Measurements from ENCODE around the gene AKR7A3.

The AKR7A3 gene

DNA sequence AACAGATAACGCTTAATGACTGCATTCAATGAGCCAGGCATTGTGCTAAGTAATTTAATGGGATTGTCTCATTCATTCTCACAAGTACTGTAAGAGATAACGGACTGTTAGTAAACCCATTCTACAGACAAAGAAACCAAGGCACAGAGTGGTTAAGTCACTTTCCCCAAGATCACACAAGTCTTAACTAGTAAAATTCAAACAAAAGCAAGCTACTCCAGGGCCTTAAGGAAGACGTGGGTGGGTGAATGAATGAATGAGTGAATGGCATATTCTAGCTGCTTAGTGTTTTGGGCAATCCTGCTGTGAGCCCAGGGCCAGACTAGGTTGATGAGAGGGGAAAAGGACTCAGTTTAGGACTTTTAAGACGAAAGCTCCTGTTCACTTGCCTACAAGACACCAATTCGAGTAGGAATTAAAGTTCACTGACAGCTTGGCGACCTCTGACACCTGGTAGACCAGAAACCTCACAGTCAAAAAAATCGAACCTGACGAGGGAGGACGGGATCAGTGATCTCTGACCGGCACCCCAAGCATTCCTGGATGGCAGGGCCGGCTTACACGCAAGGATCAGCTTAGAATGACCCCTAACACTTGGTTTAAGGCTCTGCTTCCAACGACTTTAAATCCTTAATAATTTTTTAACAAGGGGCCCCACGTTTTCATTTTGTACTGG lies 37.8 kb downstream of the AKR7A3 start:
- no peak for DNase-seq
- Histone ChIP-seq H3K36me3 (ENCODE audit: control insufficient read depth in 1 of 2, insufficient read depth in 2 of 2, low read length in 2 of 2) (peaks cover 8% of the 10 kb centered on the region in 2 experiments), H3K4me3 (ENCODE audit: low read depth, low read length) (peak overlapping the region; percentile 90), H2BK5ac (ENCODE audit: low read depth, low read length, poor library complexity) (no peak overlapping the region), H3K23ac (ENCODE audit: low read length) (no peak overlapping the region), H3K27me3 (ENCODE audit: insufficient read depth, low read length) (no peaks in the 10 kb centered on the region), H3K18ac (ENCODE audit: low read length) (no peak overlapping the region), H3K4ac (ENCODE audit: low read depth, low read length) (peak overlapping the region; percentile 85), H2BK120ac (ENCODE audit: insufficient read depth, low read length, poor library complexity) (peak overlapping the region; percentile 92), H3K4me2 (ENCODE audit: low read length) (peak overlapping the region; percentile 77), H4K8ac (ENCODE audit: low read depth, low read length) (peak overlapping the region; percentile 86), H3K9ac (ENCODE audit: low read length) (peak overlapping the region; percentile 96), H2BK12ac (ENCODE audit: low read length) (no peak overlapping the region), H2AFZ (ENCODE audit: insufficient read depth, low read length, poor library complexity) (peak overlapping the region; percentile 81), H2AK5ac (ENCODE audit: low read length) (peak overlapping the region; percentile 61), H3K4me1 (ENCODE audit: control insufficient read depth in 1 of 2, insufficient read depth in 2 of 2, low read length in 2 of 2) (peaks cover 4 to 7% of the 10 kb centered on the region in 2 experiments), H3K27ac (ENCODE audit: low read depth, low read length) (no peak overlapping the region), H3K14ac (ENCODE audit: low read length) (peak overlapping the region; percentile 93), H3K9me3 (ENCODE audit: insufficient read depth, low read depth, low read length) (no peaks in the 10 kb centered on the region), H4K12ac (ENCODE audit: low read depth, low read length) (peak overlapping the region; percentile 78), H3K79me1 (ENCODE audit: low read length) (peaks cover 10% of the 10 kb centered on the region), H3K79me2 (ENCODE audit: control insufficient read depth, insufficient read depth, low read length, poor library complexity) (peaks cover 27% of the 10 kb centered on the region), H4K91ac (ENCODE audit: low read depth, low read length) (peak overlapping the region; percentile 94)
- no CpG with 5 or more reads among the region's 14 CpGs for WGBS (ENCODE audit: extremely low coverage, insufficient coverage, insufficient read length)

DNA sequence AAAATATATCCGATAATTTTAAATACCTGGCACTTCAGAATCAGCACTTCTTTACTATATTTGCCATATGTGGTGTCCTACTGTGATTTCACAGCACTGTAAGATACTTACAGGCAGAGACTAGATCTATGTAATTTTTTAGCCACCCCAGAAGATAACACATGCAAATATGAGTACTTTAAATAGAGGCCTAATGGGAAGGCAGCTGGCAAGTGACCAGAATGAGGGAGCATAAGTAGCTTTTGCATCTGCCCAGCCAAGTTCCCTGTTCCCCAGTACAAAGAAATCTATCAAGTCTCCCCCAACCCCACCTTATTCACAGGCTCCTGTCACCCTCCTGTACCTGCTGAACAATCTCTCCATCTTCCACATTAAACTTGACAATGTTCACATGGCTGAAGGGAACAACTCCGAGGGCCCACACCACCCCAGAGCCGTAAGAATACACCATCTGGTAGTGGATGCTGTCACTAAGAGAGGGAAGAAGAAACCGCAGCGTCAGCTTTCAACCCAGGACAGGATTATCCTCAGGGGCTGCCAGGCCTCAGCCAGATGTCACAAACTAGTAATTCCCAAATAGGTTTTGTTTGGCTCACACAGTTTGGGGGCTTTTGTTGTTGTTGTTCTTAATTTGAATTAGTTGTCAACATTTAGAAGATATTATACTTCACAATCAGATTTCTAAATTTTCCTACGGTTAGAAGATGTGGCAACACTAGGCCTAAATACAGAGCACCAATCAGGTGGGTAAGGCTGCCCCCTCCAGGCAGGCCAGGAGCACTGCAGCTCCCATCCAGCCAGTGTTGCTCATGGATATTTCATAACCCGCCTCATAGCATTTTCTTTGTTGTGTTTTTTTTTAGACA lies 47.7 kb downstream of the AKR7A3 start:
- H3K9me3 ChIP-seq (ENCODE audit: insufficient read depth, low read depth, low read length), result no peaks in the 10 kb centered on the region
- no peak overlapping the region for H2BK12ac ChIP-seq (ENCODE audit: low read length)
- no peak overlapping the region for H3K14ac ChIP-seq (ENCODE audit: low read length)
- no peak overlapping the region for H2AK5ac ChIP-seq (ENCODE audit: low read length)
- no peak overlapping the region for H2BK120ac ChIP-seq (ENCODE audit: insufficient read depth, low read length, poor library complexity)
- no peak overlapping the region for H2AFZ ChIP-seq (ENCODE audit: insufficient read depth, low read length, poor library complexity)
- H3K18ac ChIP-seq (ENCODE audit: low read length), result no peak overlapping the region
- no peaks in the 10 kb centered on the region for H3K27me3 ChIP-seq (ENCODE audit: insufficient read depth, low read length)
- H3K23ac ChIP-seq (ENCODE audit: low read length), result no peak overlapping the region
- no CpG with 5 or more reads among the region's 7 CpGs for WGBS (ENCODE audit: extremely low coverage, insufficient coverage, insufficient read length)
- peaks cover 58 to 79% of the 10 kb centered on the region in 2 experiments for H3K36me3 ChIP-seq (ENCODE audit: control insufficient read depth in 1 of 2, insufficient read depth in 2 of 2, low read length in 2 of 2)
- H4K12ac ChIP-seq (ENCODE audit: low read depth, low read length), result no peak overlapping the region
- no peaks in the 10 kb centered on the region for H3K4me1 ChIP-seq (ENCODE audit: control insufficient read depth in 1 of 2, insufficient read depth in 2 of 2, low read length in 2 of 2)
- DNase-seq, result peak; percentile 69 to 86
- no peak overlapping the region for H4K8ac ChIP-seq (ENCODE audit: low read depth, low read length)
- H3K4me2 ChIP-seq (ENCODE audit: low read length), result no peak overlapping the region
- H4K91ac ChIP-seq (ENCODE audit: low read depth, low read length), result no peak overlapping the region
- H3K4me3 ChIP-seq (ENCODE audit: low read depth, low read length), result no peak overlapping the region
- H3K4ac ChIP-seq (ENCODE audit: low read depth, low read length), result no peak overlapping the region
- no peaks in the 10 kb centered on the region for H3K79me2 ChIP-seq (ENCODE audit: control insufficient read depth, insufficient read depth, low read length, poor library complexity)
- H3K9ac ChIP-seq (ENCODE audit: low read length), result no peak overlapping the region
- H3K27ac ChIP-seq (ENCODE audit: low read depth, low read length), result no peak overlapping the region
- no peaks in the 10 kb centered on the region for H3K79me1 ChIP-seq (ENCODE audit: low read length)
- H2BK5ac ChIP-seq (ENCODE audit: low read depth, low read length, poor library complexity), result no peak overlapping the region

DNA sequence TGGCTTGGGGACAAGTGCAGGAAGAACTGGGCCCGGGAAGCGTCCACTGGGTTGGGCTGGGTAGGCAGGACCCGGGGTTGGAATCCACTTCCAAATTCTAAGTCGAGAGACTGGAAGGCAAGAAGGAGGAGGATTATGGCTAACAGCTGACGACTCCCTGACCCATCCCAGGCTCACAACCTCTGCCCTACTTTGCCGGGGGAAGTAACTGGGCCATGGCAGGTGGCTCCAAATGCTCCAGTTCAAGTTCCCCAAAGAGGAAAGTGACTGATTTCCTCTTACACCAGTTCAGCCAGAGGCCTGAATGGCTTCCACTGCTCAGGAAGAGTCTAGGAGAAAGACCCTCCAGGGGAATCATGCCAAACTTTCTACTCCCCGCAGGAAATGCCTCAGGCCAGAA lies 48.7 kb downstream of the AKR7A3 start:
- no CpG with 5 or more reads among the region's 7 CpGs for WGBS (ENCODE audit: extremely low coverage, insufficient coverage, insufficient read length)
- H2AK5ac ChIP-seq (ENCODE audit: low read length), result no peak overlapping the region
- no peak overlapping the region for H4K12ac ChIP-seq (ENCODE audit: low read depth, low read length)
- no peak overlapping the region for H2BK12ac ChIP-seq (ENCODE audit: low read length)
- no peak overlapping the region for H3K4me3 ChIP-seq (ENCODE audit: low read depth, low read length)
- no peak for DNase-seq
- no peaks in the 10 kb centered on the region for H3K9me3 ChIP-seq (ENCODE audit: insufficient read depth, low read depth, low read length)
- H3K23ac ChIP-seq (ENCODE audit: low read length), result no peak overlapping the region
- no peak overlapping the region for H3K18ac ChIP-seq (ENCODE audit: low read length)
- H3K14ac ChIP-seq (ENCODE audit: low read length), result no peak overlapping the region
- H3K79me1 ChIP-seq (ENCODE audit: low read length), result no peaks in the 10 kb centered on the region
- H3K4me2 ChIP-seq (ENCODE audit: low read length), result no peak overlapping the region
- H4K91ac ChIP-seq (ENCODE audit: low read depth, low read length), result no peak overlapping the region
- H3K36me3 ChIP-seq (ENCODE audit: control insufficient read depth in 1 of 2, insufficient read depth in 2 of 2, low read length in 2 of 2), result peaks cover 64 to 82% of the 10 kb centered on the region in 2 experiments
- no peaks in the 10 kb centered on the region for H3K4me1 ChIP-seq (ENCODE audit: control insufficient read depth in 1 of 2, insufficient read depth in 2 of 2, low read length in 2 of 2)
- no peak overlapping the region for H3K4ac ChIP-seq (ENCODE audit: low read depth, low read length)
- no peak overlapping the region for H3K27ac ChIP-seq (ENCODE audit: low read depth, low read length)
- no peak overlapping the region for H2BK120ac ChIP-seq (ENCODE audit: insufficient read depth, low read length, poor library complexity)
- H4K8ac ChIP-seq (ENCODE audit: low read depth, low read length), result no peak overlapping the region
- H2AFZ ChIP-seq (ENCODE audit: insufficient read depth, low read length, poor library complexity), result no peak overlapping the region
- no peaks in the 10 kb centered on the region for H3K27me3 ChIP-seq (ENCODE audit: insufficient read depth, low read length)
- peak overlapping the region; percentile 18 for H3K9ac ChIP-seq (ENCODE audit: low read length)
- no peaks in the 10 kb centered on the region for H3K79me2 ChIP-seq (ENCODE audit: control insufficient read depth, insufficient read depth, low read length, poor library complexity)
- H2BK5ac ChIP-seq (ENCODE audit: low read depth, low read length, poor library complexity), result no peak overlapping the region

DNA sequence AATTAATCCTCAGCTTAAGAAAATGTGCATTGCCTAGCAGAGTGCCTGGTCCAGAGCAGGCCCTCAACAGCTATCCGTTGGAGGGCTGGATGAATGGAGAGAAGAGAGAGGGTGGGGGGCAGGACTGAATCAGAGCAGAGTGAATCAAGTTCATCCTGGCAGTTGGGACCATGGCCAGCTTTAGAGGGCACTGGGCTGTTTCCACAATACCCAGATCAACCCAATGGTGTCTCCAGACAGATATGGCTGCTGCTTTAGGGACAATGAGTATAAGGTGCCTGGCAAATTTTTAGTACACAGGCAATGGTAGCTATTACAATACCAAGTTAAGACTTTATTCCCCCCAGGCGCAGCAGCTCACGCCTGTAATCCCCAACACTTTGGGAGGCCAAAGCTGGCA lies 54.3 kb downstream of the AKR7A3 start:
- Histone ChIP-seq H3K79me2 (ENCODE audit: control insufficient read depth, insufficient read depth, low read length, poor library complexity) (no peaks in the 10 kb centered on the region), H4K91ac (ENCODE audit: low read depth, low read length) (no peak overlapping the region), H4K8ac (ENCODE audit: low read depth, low read length) (no peak overlapping the region), H2AFZ (ENCODE audit: insufficient read depth, low read length, poor library complexity) (no peak overlapping the region), H2BK12ac (ENCODE audit: low read length) (no peak overlapping the region), H2BK5ac (ENCODE audit: low read depth, low read length, poor library complexity) (no peak overlapping the region), H3K9ac (ENCODE audit: low read length) (no peak overlapping the region), H4K12ac (ENCODE audit: low read depth, low read length) (no peak overlapping the region), H2AK5ac (ENCODE audit: low read length) (no peak overlapping the region), H3K23ac (ENCODE audit: low read length) (no peak overlapping the region), H3K79me1 (ENCODE audit: low read length) (no peaks in the 10 kb centered on the region), H3K14ac (ENCODE audit: low read length) (no peak overlapping the region), H3K4ac (ENCODE audit: low read depth, low read length) (no peak overlapping the region), H3K4me3 (ENCODE audit: low read depth, low read length) (no peak overlapping the region), H2BK120ac (ENCODE audit: insufficient read depth, low read length, poor library complexity) (no peak overlapping the region), H3K36me3 (ENCODE audit: control insufficient read depth in 1 of 2, insufficient read depth in 2 of 2, low read length in 2 of 2) (peaks cover 57 to 81% of the 10 kb centered on the region in 2 experiments), H3K4me1 (ENCODE audit: control insufficient read depth in 1 of 2, insufficient read depth in 2 of 2, low read length in 2 of 2) (no peaks in the 10 kb centered on the region), H3K4me2 (ENCODE audit: low read length) (no peak overlapping the region), H3K27ac (ENCODE audit: low read depth, low read length) (no peak overlapping the region), H3K27me3 (ENCODE audit: insufficient read depth, low read length) (no peaks in the 10 kb centered on the region), H3K18ac (ENCODE audit: low read length) (no peak overlapping the region), H3K9me3 (ENCODE audit: insufficient read depth, low read depth, low read length) (no peaks in the 10 kb centered on the region)
- no CpG with 5 or more reads among the region's 3 CpGs for WGBS (ENCODE audit: extremely low coverage, insufficient coverage, insufficient read length)
- DNase-seq, result no peak
